Natural killer cell (primary cell): ENCODE measurements around the gene FAF1. TPM values are rescaled to one million over a fixed set of nuclear protein-coding genes. Genes with fewer than 3 reads are reported as not detected.
A peak's percentile ranks its signal among the peaks of the same experiment; 100 is the strongest.

ENCODE experiments used
- ATAC-seq, 3 donors: fragments of 150-1000 bp in 2 of 3; fragments of 200-7000 bp in 1 of 3; cut with Tn5 transposase; 1 replicate in 1 of 3; 2 replicates in 2 of 3; pipeline ENCODE4 v1.10.0; 2021; ENCODE audit warnings: mild to moderate bottlenecking in 2 of 3, moderate library complexity in 2 of 3
- DNase-seq, 2 donors: peaks; one replicate each; pipeline versions ENCODE4 v3.0.0 to v3.0.0-alpha.2; 2013 to 2021; ENCODE audit warnings: mixed read lengths in 1 of 2
- H3K27ac ChIP-seq: one replicate; pipeline ENCODE4 v1.5.1; 2013; ENCODE audit warnings: mild to moderate bottlenecking, low read length
- H3K27me3 ChIP-seq: one replicate; pipeline ENCODE4 v1.6.1; 2013; ENCODE audit warnings: low read length; ENCODE audit not compliant: control insufficient read depth, insufficient read depth
- H3K36me3 ChIP-seq: one replicate; pipeline ENCODE4 v1.6.1; 2013; ENCODE audit warnings: low read length; ENCODE audit not compliant: control insufficient read depth, insufficient read depth
- H3K4me1 ChIP-seq: one replicate; pipeline ENCODE4 v1.6.1; 2013; ENCODE audit warnings: low read length; ENCODE audit not compliant: control insufficient read depth, insufficient read depth
- H3K4me3 ChIP-seq: one replicate; pipeline ENCODE4 v1.5.1; 2013; ENCODE audit warnings: low read length
- H3K9me3 ChIP-seq: one replicate; pipeline ENCODE4 v1.6.1; 2013; ENCODE audit warnings: low read length; ENCODE audit not compliant: control insufficient read depth, insufficient read depth
- H3K27ac Mint-ChIP-seq, 2 donors: one replicate each; pipeline ENCODE4 v1.8.0; 2022; ENCODE audit warnings: mild to moderate bottlenecking in 2 of 2, mixed read lengths in 2 of 2, moderate library complexity in 1 of 2
- H3K27me3 Mint-ChIP-seq, 2 donors: one replicate each; pipeline ENCODE4 v1.8.0; 2022; ENCODE audit warnings: low read depth in 2 of 2, mixed read lengths in 2 of 2
- H3K36me3 Mint-ChIP-seq: one replicate; pipeline ENCODE4 v1.8.0; 2022; ENCODE audit warnings: mixed read lengths
- H3K4me1 Mint-ChIP-seq, 2 donors: one replicate each; pipeline ENCODE4 v1.8.0; 2022; ENCODE audit warnings: mixed read lengths in 2 of 2
- H3K4me3 Mint-ChIP-seq: one replicate; pipeline ENCODE4 v1.8.0; 2022; ENCODE audit warnings: mild to moderate bottlenecking, moderate library complexity, mixed read lengths
- H3K9me3 Mint-ChIP-seq, 2 donors: one replicate each; pipeline ENCODE4 v1.8.0; 2022; ENCODE audit warnings: mixed read lengths in 2 of 2
- CTCF ChIP-seq: fragments of 200-600 bp; IDR thresholded peaks from one replicate; pipeline ENCODE4 v1.8.0; 2022; ENCODE audit warnings: antibody characterized with exemption
- WGBS: methylation state at CpG from one replicate; pipeline ENCODE4 v1.1.7; 2013; ENCODE audit warnings: missing lambda C conversion rate; ENCODE audit not compliant: insufficient coverage; 5-methylcytosine and 5-hydroxymethylcytosine counted together
- intact Hi-C: fragments of 100-400 bp; cut with micrococcal nuclease; formaldehyde crosslinking; loops from one replicate; pipeline ENCODE4 v1.14.2; 2022
- total RNA-seq, 4 donors: library from RNA; stranded (reverse); fragments of 120-200 nt in 1 of 4; gene quantifications; one replicate each; pipeline versions ENCODE4 v1.2.3 to v1.2.4, GENCODE V29; 2013 to 2022

FAF1 gene
- total RNA-seq, 3 donors from 2014 or later (not counting 1 experiment from before 2014, with no cell fraction given) = 56.8 to 59.7 (median 57.2) TPM

- Histone ChIP-seq H3K27ac (no peak overlapping the region), H3K36me3 (no peaks in the 10 kb centered on the region), H3K4me1 (peaks cover 21% of the 10 kb centered on the region), H3K27me3 (peaks cover 4% of the 10 kb centered on the region), H3K9me3 (no peaks in the 10 kb centered on the region), H3K4me3 (peak overlapping the region; percentile 84)
- TF ChIP-seq CTCF = no peak
- ATAC-seq = no peak
- intact Hi-C loops = loop anchor here (1.0 to 10.0 kb wide), 4 partner anchors 11 to 1656 kb away; partner anchors contain the start of genes FAF1 and SHISAL2A
- H3K27ac Mint-ChIP-seq = peak overlapping the region; percentile 61 to 88
- H3K4me3 Mint-ChIP-seq = peak overlapping the region; percentile 86
- peak in 1 of 2 donors; percentile 54 for DNase-seq
- no peaks in the 10 kb centered on the region for H3K36me3 Mint-ChIP-seq
- H3K4me1 Mint-ChIP-seq = peaks cover 18 to 21% of the 10 kb centered on the region in 2 donors
- H3K27me3 Mint-ChIP-seq = no peaks in the 10 kb centered on the region
- no peaks in the 10 kb centered on the region for H3K9me3 Mint-ChIP-seq
- 46% methylated on average over 8 of the region's 10 CpGs for WGBS
These were observed 19.1 kb upstream of the FAF1 start for GRCh38 chr1:50978852-50979781.

GRCh38 chr1:50978144-50978851 is 18.2 kb upstream of the FAF1 start:
- 2% methylated on average over 42 of the region's 42 CpGs for WGBS
- Mint-ChIP-seq H3K36me3 (no peaks in the 10 kb centered on the region), H3K9me3 (no peaks in the 10 kb centered on the region), H3K27me3 (no peaks in the 10 kb centered on the region), H3K4me1 (peaks cover 18 to 21% of the 10 kb centered on the region in 2 donors), H3K4me3 (peak overlapping the region; percentile 86), H3K27ac (peak overlapping the region; percentile 61 to 88)
- H3K4me3 ChIP-seq = peak overlapping the region; percentile 84
- TF ChIP-seq CTCF = no peak
- H3K9me3 ChIP-seq = no peaks in the 10 kb centered on the region
- intact Hi-C loops = loop anchor here (1.0 to 10.0 kb wide), 4 partner anchors 10 to 1657 kb away; partner anchors contain the start of genes FAF1 and SHISAL2A
- H3K27me3 ChIP-seq = peaks cover 2% of the 10 kb centered on the region
- peak overlapping the region; percentile 34 for H3K27ac ChIP-seq
- H3K36me3 ChIP-seq = no peaks in the 10 kb centered on the region
- ATAC-seq (peak; percentile 57 to 68 (median 60)), DNase-seq (peak; percentile 34 to 60)
- H3K4me1 ChIP-seq = peaks cover 21% of the 10 kb centered on the region

- Mint-ChIP-seq H3K4me3 (peak overlapping the region; percentile 88), H3K4me1 (peaks cover 18 to 21% of the 10 kb centered on the region in 2 donors), H3K9me3 (no peaks in the 10 kb centered on the region), H3K27ac (peak overlapping the region; percentile 71 to 88), H3K27me3 (no peaks in the 10 kb centered on the region), H3K36me3 (no peaks in the 10 kb centered on the region)
- intact Hi-C loops = loop anchor here (1.0 to 10.0 kb wide), 4 partner anchors 9 to 1657 kb away; partner anchors contain the start of genes FAF1 and SHISAL2A
- Histone ChIP-seq H3K36me3 (no peaks in the 10 kb centered on the region), H3K27ac (peak overlapping the region; percentile 52), H3K27me3 (peaks cover 2% of the 10 kb centered on the region), H3K4me1 (peaks cover 21% of the 10 kb centered on the region), H3K9me3 (no peaks in the 10 kb centered on the region), H3K4me3 (peak overlapping the region; percentile 84)
- WGBS = under 1% methylated on average over 63 of the region's 63 CpGs
- no peak for TF ChIP-seq CTCF
- ATAC-seq (peak; percentile 64 to 79 (median 67)), DNase-seq (peak; percentile 40 to 51)
These were observed 17.6 kb upstream of the FAF1 start for GRCh38 chr1:50977575-50978143.
